ENCODE data around the gene ZNF391.
"Not testable (repeated sequence)": the region's sequence is repeated elsewhere in the genome, so short reads cannot be mapped to it uniquely, and the experiment has no call there.

ZNF391 gene

GRCh38 chr6:27424851-27425250 is 36.3 kb downstream of the ZNF391 start:
- not testable (repeated sequence) for DNase-seq

DNA sequence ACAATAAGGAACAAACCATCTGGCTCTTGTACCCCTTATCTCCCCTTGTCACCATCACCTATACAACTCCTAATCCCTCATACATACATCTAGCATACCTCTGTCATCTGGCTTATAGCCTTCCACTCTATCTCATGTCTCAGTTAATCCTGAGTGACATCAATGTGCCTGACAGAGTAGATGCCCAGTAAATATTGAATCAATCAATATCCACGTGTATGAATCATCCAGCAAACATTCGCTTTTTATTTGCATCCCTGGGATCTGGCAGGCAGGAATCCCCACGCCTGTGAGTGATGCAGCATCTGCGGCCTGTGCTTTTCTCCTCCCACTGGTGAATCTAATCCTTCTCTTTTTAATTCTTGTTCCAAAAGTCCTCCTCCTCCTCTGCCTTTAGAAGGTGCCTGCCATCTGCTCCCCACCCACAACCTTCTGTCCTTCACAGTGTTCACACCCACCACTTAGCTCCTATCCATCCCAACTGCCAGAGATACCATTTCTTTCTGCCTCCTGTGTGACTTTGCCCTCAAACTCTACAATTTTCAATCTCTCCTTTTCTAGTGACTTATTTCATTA is 37.6 kb downstream of the ZNF391 start:
- DNase-seq, result no peak

DNA sequence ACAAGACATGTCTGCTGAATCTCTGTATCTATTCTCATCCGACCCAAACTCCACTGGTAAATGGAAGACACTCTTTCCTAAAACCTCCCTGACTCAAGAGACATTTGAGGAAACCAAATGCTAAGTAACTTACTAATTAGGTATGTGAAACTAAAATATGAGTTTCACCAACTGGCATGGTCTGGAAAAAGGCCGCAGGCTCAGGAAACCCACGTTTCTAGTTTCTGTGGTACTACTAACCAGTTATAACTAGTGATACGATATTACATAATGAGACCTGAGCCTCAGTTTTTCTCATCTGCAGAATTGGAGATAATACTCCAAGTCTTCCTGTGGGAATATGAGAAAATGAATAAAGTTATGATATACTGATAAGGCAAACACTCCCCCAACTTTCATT is 39.9 kb downstream of the ZNF391 start:
- no peak for DNase-seq

GRCh38 chr6:27428966-27429365 is 40.4 kb downstream of the ZNF391 start:
- no peak for DNase-seq

GRCh38 chr6:27433714-27434113 is 45.2 kb downstream of the ZNF391 start:
- DNase-seq, result no peak

DNA sequence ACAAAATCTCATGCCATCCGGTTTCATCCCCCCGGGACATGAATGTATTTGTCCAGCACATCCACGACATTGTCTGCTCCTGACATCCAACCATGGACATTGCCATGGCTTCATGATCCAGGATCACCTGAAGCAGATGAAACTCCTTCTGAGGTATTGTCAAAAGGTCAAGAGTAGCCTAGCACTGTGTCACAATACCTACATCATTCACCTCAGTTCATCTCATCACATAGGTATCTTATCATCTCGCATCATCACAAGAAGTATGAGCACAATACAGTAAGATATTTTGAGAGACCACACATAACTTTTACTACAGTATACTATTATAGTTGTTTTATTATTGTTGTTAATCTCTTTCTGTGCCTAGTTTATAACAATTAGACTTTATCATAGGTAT is 50.8 kb downstream of the ZNF391 start:
- no peak for DNase-seq

GRCh38 chr6:27441001-27441400 is 52.4 kb downstream of the ZNF391 start:
- DNase-seq, result no peak

GRCh38 chr6:27442932-27443331 is 54.4 kb downstream of the ZNF391 start:
- DNase-seq, result no peak

DNA sequence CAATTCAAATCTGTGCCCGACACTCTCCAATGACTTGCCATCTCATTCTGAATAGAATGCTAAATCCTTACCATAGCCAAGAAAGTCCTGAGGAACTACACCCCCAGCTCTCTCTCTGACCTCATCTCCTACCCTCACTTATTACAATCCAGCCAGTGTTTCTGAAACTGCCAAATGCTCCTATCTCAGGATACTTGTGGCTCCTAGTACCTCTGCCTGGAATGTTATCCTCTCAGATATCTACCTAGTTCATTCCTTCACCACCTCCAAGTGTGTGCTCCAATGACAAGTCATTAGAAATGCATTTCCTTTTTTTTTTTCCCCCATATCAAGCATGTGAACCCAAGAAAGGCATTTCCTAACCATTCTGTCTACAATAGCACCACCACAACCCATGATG is 59.9 kb downstream of the ZNF391 start:
- no peak for DNase-seq

- no peak for DNase-seq
These were observed 63.3 kb downstream of the ZNF391 start for GRCh38 chr6:27451660-27452390.

GRCh38 chr6:27452496-27452897 is 63.9 kb downstream of the ZNF391 start:
- no peak for DNase-seq
